NCI-H1694 (cell line): Measurements from ENCODE around the gene CDX2.
A peak's percentile ranks its signal among the peaks of the same experiment; 100 is the strongest.
"Not testable (repeated sequence)": the region's sequence is repeated elsewhere in the genome, so short reads cannot be mapped to it uniquely, and the experiment has no call there.

Source experiments
- DNase-seq: peaks from one replicate; lab custom pipeline; 2025; lab: John Stamatoyannopoulos, UW

The CDX2 gene

GRCh38 chr13:27969082-27969865 lies at the start of gene CDX2:
CDX2 (minus strand) TSS chr13:27969315; CDS start chr13:27969006, 309 bp downstream.
- no peak for DNase-seq

- DNase-seq = no peak
Measured at GRCh38 chr13:28014301-28014700, 45.2 kb upstream of the CDX2 start.

GRCh38 chr13:28013482-28013881 lies 44.4 kb upstream of the CDX2 start:
- DNase-seq = no peak

- no peak for DNase-seq
Measured at GRCh38 chr13:28012896-28013295, 43.8 kb upstream of the CDX2 start.

- DNase-seq = no peak
Measured at GRCh38 chr13:28012383-28012782, 43.3 kb upstream of the CDX2 start.

GRCh38 chr13:28010046-28010445 lies 40.9 kb upstream of the CDX2 start:
- DNase-seq = no peak

GRCh38 chr13:28005016-28005415 lies 35.9 kb upstream of the CDX2 start:
- not testable (repeated sequence) for DNase-seq

- no peak for DNase-seq
Measured at GRCh38 chr13:28002886-28003698, 34.0 kb upstream of the CDX2 start.

- DNase-seq = no peak
Measured at GRCh38 chr13:28001837-28002473, 32.8 kb upstream of the CDX2 start.

GRCh38 chr13:28001049-28001448 lies 31.9 kb upstream of the CDX2 start:
- DNase-seq = no peak

GRCh38 chr13:28000567-28000966 lies 31.5 kb upstream of the CDX2 start:
- no peak for DNase-seq

- peak; percentile 25 for DNase-seq
Measured at GRCh38 chr13:27997904-27998522, 28.9 kb upstream of the CDX2 start.

- DNase-seq = no peak
Measured at GRCh38 chr13:27991881-27992280, 22.8 kb upstream of the CDX2 start.

GRCh38 chr13:27988520-27988919 lies 19.4 kb upstream of the CDX2 start, which contains the start of gene URAD:
URAD (minus strand) TSS chr13:27988693; CDS start chr13:27988637, 56 bp downstream.
- no peak for DNase-seq

GRCh38 chr13:27985600-27985999 lies 16.5 kb upstream of the CDX2 start:
- no peak for DNase-seq

- DNase-seq = no peak
Measured at GRCh38 chr13:27982361-27982760, 13.2 kb upstream of the CDX2 start.

- DNase-seq = no peak
Measured at GRCh38 chr13:27981006-27981708, 12.0 kb upstream of the CDX2 start.

GRCh38 chr13:27980280-27980998 lies 11.3 kb upstream of the CDX2 start:
- DNase-seq = no peak

- no peak for DNase-seq
Measured at GRCh38 chr13:27979765-27980279, 10.7 kb upstream of the CDX2 start.

- DNase-seq = no peak
Measured at GRCh38 chr13:27979001-27979643, 10.0 kb upstream of the CDX2 start.
